CD4-positive, alpha-beta T cell treated with Interleukin-10 for 1 hour (primary cell): Measurements from ENCODE around the gene NECAB3.

Source experiments
- DNase-seq: peaks from one replicate; pipeline ENCODE4 v3.0.0-alpha.2; 2020

Gene NECAB3

GRCh38 chr20:33696448-33696847, 22.2 kb upstream of the NECAB3 start:
- no peak for DNase-seq

- DNase-seq: no peak
Observed at GRCh38 chr20:33694639-33695012, 20.4 kb upstream of the NECAB3 start.

- DNase-seq: no peak
Observed at GRCh38 chr20:33693741-33694638, 19.8 kb upstream of the NECAB3 start.

GRCh38 chr20:33693289-33693688, 19.1 kb upstream of the NECAB3 start:
- no peak for DNase-seq

- peak; percentile 52 for DNase-seq
Observed at GRCh38 chr20:33689973-33690372, 15.7 kb upstream of the NECAB3 start.

GRCh38 chr20:33689493-33689892, 15.3 kb upstream of the NECAB3 start:
- DNase-seq: no peak

GRCh38 chr20:33688938-33689424, 14.8 kb upstream of the NECAB3 start:
- no peak for DNase-seq

- no peak for DNase-seq
Observed at GRCh38 chr20:33687993-33688937, 14.0 kb upstream of the NECAB3 start.

- no peak for DNase-seq
Observed at GRCh38 chr20:33687370-33687915, 13.2 kb upstream of the NECAB3 start.

- DNase-seq: no peak
Observed at GRCh38 chr20:33686984-33687366, 12.7 kb upstream of the NECAB3 start.

- DNase-seq: peak; percentile 95
Observed at GRCh38 chr20:33686100-33686983, 12.1 kb upstream of the NECAB3 start, which contains the start of gene E2F1. Gene E2F1 (minus strand): TSS chr20:33686385. CDS start chr20:33686264, 121 bp downstream.

- DNase-seq: peak; percentile 38
Observed at GRCh38 chr20:33685328-33686099, 11.3 kb upstream of the NECAB3 start.

- no peak for DNase-seq
Observed at GRCh38 chr20:33684533-33685327, 10.5 kb upstream of the NECAB3 start.

GRCh38 chr20:33681728-33682353, 7.6 kb upstream of the NECAB3 start:
- DNase-seq: no peak

- no peak for DNase-seq
Observed at GRCh38 chr20:33681288-33681687, 7.1 kb upstream of the NECAB3 start.

GRCh38 chr20:33680686-33681085, 6.5 kb upstream of the NECAB3 start:
- no peak for DNase-seq

GRCh38 chr20:33679758-33680485, 5.7 kb upstream of the NECAB3 start:
- DNase-seq: peak; percentile 68

- DNase-seq: no peak
Observed at GRCh38 chr20:33677991-33678702, 3.9 kb upstream of the NECAB3 start.
